Left renal pelvis (tissue), 4 donors: ENCODE data around the gene FBXO10. TPM values are rescaled to one million over a fixed set of nuclear protein-coding genes. Genes with fewer than 3 reads are reported as not detected.
"Not testable (repeated sequence)": the region's sequence is repeated elsewhere in the genome, so short reads cannot be mapped to it uniquely, and the experiment has no call there.

Experiments
- DNase-seq, 4 donors: peaks; one replicate each; pipeline ENCODE4 v3.0.0-alpha.2; 2013; ENCODE audit warnings: low read depth in 4 of 4, low spot score in 3 of 4
- polyA plus RNA-seq, 4 donors: library from polyadenylated mRNA; unstranded; fragments of 120-200 nt; gene quantifications; one replicate each; pipeline ENCODE4 v1.2.1, GENCODE V29; 2013; ENCODE audit not compliant: insufficient read length in 4 of 4

FBXO10 gene
- polyA plus RNA-seq, 4 donors = 12.7 to 14.1 (median 13.9) TPM

DNA sequence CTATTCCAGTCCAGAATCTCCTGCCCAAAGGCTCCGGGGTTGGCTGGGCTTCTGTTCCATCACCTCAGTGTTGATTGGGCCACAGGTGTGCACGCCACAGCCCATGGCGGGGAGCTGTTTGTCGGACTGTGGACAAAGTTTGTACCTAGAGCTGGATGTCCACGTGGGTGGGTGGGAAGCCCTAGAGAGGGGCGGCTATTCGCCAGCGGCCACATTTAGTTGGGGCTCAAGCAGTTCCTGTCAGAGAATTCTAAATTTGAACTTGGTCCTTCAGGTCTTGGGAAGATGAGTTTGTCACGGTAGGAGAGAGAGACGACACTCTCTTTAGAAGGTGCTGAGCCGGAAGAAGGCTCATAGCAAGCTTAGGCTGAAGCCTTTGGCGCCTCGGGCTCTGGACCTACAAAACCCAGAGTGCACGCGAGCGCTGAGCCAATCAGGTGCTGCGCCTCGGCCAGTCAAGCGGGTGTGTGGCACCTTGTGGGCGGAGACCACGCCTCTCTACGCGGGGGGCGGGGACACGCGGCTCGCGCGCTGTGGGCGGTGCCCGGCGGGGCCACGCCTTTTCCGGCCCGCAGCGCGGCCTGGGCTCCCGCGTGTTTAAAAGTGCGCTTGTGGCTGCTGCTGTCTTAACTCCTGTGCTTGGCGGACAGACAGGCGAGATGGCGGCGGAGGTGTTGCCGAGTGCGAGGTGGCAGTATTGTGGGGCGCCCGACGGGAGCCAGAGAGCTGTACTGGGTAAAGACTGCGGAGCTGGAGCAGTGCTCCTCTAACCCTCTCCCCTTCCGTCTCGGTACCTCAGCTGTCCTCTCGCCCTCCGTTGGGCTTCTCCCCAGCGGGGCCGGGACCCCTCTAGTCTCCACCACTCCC is 90.6 kb downstream of the FBXO10 start, which contains the start of gene POLR1E:
Gene POLR1E, plus strand, starts transcription at position 560 of the 867 bp plus-strand sequence. Its CDS starts 100 bp downstream, at position 660.
- DNase-seq = peak; percentile 73 to 82 (median 76)

GRCh38 chr9:37480759-37481158 is 95.4 kb downstream of the FBXO10 start:
- DNase-seq = no peak

DNA sequence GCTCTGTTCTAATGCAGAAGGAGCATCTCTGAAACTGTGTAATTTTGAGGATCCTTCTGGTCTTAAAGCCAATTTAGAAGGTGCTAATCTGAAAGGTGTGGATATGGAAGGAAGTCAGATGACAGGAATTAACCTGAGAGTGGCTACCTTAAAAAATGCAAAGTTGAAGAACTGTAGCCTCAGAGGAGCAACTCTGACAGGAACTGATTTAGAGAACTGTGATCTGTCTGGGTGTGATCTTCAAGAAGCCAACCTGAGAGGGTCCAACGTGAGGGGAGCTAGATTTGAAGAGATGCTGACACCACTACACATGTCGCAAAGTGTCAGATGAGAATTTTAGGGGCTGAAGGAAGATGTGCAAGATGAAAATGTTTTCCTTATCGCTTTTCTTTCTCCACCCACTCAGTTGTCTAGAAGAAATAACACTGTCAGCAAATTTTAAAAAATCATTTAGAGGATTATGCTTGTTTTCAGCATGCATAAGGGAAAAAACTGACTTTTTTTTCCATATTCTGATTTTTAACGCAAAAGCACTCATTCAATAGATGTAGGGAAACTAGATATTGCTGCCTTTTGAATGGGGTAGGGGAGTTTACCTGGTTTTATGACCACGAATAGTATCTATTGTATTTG is 98.1 kb downstream of the FBXO10 start:
- not testable (repeated sequence) for DNase-seq

DNA sequence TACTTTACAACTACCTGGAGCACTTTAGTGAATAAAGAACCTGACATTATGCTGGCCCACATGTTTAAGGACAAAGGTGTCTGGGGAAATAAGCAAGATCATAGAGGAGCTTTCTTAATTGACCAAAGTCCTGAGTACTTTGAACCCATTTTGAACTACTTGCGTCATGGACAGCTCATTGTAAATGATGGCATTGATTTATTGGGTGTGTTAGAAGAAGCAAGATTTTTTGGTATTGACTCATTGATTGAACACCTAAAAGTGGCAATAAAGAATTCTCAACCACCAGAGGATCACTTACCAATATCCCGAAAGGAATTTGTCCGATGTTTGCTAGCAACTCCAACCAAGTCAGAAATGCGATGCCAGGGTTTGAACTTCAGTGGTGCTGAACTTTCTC is 98.7 kb downstream of the FBXO10 start:
- not testable (repeated sequence) for DNase-seq

GRCh38 chr9:37476930-37477329 is 99.2 kb downstream of the FBXO10 start:
- no peak for DNase-seq

DNA sequence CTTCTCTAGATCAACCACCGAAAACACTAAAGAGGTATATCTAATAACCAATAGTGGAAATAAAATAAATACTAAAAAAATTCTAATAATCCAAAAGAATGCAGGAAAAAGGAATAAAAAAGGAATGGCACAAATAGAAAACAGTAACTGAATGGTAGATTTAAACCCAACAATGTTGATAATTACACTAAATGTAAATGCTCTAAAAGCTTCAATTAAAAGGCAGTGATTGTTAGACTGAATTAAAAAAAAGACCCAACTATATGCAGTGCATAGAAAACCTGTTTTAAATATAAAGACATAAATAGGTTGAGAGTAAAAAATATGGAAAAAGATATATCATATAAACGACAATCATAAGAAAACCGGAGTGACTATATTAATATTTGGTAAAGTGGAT is 101.7 kb downstream of the FBXO10 start:
- DNase-seq = no peak

DNA sequence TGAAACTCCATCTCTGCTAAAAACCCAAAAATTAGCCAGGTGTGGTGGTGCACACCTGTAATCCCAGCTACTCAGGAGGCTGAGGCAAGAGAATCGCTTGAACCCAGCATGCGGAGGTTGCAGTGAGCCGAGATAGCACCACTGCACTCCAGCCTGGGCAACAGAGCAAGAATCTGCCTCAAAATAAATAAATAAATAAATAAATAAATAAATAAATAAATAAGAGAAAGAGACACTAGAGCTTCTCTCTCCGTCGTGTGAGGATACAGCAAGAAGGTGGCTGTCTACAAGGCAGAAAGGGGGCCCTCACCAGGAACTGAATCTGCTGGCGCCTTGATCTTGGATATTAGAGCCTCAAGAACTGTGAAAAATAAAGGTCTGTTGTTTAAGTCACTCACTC is 102.2 kb downstream of the FBXO10 start:
- DNase-seq = not testable (repeated sequence)

DNA sequence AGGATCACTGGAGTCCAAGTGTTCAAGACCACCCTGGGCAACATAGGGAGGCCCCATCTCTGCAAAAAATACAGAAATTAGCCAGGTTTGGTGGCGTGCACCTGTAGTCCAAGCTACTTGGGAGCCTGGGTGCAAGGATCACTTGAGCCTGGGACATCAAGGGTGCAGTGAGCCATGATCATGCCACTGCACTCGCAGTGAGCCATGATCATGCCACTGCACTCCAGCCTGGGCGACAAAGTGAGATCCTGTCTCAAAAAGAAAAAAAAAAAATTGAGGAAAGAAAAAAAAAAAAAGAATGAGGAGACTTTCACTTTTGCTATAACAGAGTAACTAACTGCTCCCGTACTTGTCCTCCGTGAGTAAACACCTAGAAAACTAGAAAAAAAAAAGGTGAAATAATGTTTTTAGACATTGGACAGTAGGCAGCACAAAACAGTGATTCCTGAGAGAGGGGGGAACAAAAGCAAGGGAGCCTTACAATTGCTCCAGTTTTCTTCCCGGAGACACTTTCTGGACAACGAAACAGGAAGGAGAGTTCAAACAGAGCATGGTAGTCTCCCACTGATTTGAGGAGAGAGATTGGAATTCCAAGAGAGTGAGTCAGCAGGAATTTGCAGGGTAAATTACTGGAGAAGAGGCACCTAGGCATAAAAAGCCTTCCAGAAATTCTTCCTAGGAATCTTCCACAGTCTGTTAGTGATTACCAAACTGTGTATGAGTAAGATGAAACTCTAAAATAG is 104.1 kb downstream of the FBXO10 start:
- DNase-seq = peak in 2 of 4 donors; percentile 39 to 49

DNA sequence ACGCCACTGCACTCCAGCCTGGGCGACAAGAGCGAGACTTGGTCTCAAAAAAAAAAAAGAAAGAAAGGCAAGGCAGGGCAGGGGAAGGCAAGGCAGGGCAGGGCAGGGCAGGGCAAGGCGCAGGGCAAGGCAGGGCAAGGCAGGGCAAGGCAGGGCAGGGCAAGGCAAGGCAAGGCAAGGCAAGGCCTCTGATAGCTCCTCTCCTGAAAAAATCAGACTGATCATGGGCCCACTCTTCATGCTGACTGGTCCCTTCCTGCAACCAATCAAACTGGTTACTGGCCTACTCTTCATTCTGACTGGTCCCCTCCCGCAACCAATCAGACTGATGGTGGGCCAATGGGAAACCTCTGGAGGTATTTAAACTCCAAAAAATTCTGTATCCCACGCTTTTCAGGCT is 107.6 kb downstream of the FBXO10 start:
- no peak for DNase-seq

DNA sequence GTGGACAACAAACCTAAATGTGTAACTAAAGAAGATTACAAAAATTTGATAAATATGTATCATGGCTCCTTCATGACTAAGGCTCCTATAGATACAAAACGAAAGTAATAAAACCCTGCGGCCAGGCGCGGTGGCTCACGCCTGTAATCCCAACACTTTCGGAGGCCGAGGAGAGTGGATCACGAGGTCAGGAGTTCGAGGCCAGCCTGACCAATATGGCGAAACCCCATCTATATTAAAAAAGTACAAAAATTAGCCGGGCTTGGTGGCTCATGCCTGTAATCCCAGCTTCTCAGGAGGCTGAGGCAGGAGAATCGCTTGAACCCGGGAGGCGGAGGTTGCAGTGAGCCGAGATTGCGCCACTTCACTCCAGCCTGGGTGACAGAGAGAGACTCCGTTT is 108.7 kb downstream of the FBXO10 start:
- not testable (repeated sequence) for DNase-seq

DNA sequence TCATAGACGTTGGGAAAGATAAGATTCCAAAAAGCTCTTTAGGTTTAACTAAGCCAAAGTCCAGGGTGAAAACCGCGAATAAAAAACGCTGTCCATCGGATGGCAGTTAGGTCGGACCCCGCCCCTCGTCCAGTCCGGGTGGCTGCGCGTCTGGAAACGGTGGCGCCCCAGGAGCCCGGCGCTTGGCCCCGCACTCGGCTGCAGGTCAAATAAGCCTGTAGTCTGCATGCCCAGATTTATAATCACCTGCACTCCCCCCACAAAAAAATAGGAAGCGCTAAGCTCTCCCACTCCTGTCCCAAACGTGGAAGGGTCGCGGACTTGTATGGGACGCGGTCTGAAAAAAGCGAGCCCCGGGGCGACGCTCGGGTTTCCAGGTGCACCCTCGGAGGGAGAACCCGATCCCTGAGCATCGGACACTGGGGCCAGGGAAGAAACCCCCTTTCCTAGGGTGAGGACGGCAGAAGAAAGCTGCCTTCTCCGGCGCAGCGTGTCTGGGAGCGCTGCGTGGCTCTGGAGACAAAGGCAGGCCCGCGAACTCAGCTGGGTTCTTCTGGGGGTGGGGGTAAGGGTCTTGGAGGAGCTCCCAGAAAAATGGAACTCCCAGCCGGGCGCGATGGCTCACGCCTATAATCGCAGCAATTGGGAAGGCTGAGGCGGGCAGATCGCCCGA is 110.0 kb downstream of the FBXO10 start:
- DNase-seq = peak; percentile 56 to 73 (median 66)

GRCh38 chr9:37465249-37466036 is 110.7 kb downstream of the FBXO10 start, which contains the start of gene ZBTB5:
Gene ZBTB5, minus strand, starts transcription at chr9:37465450. Its CDS starts 22,899 bp downstream, at chr9:37442551.
- DNase-seq = peak; percentile 98 to 99 (median 98)

GRCh38 chr9:37464426-37465248 is 111.5 kb downstream of the FBXO10 start:
- DNase-seq = peak in 1 of 4 donors; percentile 64

- DNase-seq = no peak
Observed at GRCh38 chr9:37464006-37464405, 112.2 kb downstream of the FBXO10 start.

Other genes starting within 250 kb of the FBXO10 start
- 100 to 1,000 TPM in 3 of 4 donors, 10 to 100 TPM in 1; 93.5 to 147 (median 120) TPM for gene GRHPR, start 153.7 kb downstream of the FBXO10 start, polyA plus RNA-seq
- 10 to 100 TPM; 20.5 to 32.6 (median 31.7) TPM for gene ZBTB5, start 110.9 kb downstream of the FBXO10 start, polyA plus RNA-seq
- 10 to 100 TPM; 22.4 to 30.1 (median 24.8) TPM for gene POLR1E, start 90.4 kb downstream of the FBXO10 start, polyA plus RNA-seq
- 100 to 1,000 TPM; 100 to 137 (median 119) TPM for gene TOMM5, start 16.2 kb upstream of the FBXO10 start, polyA plus RNA-seq
- 1 to 10 TPM in 1 of 4 donors, under 1 TPM in 3; 0.72 to 1.3 (median 0.81) TPM for gene FRMPD1, start 74.6 kb upstream of the FBXO10 start, polyA plus RNA-seq
- gene TRMT10B, start 177.4 kb upstream of the FBXO10 start, polyA plus RNA-seq = 10 to 100 TPM; 12.8 to 25.2 (median 16.4) TPM
- 10 to 100 TPM; 36.5 to 45.4 (median 38.7) TPM for gene EXOSC3, start 208.7 kb upstream of the FBXO10 start, polyA plus RNA-seq
- gene DCAF10, start 224.4 kb upstream of the FBXO10 start, polyA plus RNA-seq = 10 to 100 TPM; 31.9 to 36.0 (median 35.1) TPM